Mesodermal cell (in vitro differentiated cells): ENCODE results near the gene GALR2.
"Not testable (repeated sequence)": the region's sequence is repeated elsewhere in the genome, so short reads cannot be mapped to it uniquely, and the experiment has no call there.

Experiments
- H3K27ac ChIP-seq: 2 replicates; pipeline ENCODE4 v1.7.0; 2013; ENCODE audit warnings: mild to moderate bottlenecking, low read depth, low read length, moderate library complexity; ENCODE audit not compliant: severe bottlenecking
- H3K36me3 ChIP-seq: 2 replicates; pipeline ENCODE4 v1.7.1; 2013; ENCODE audit warnings: mild to moderate bottlenecking, low read length, moderate library complexity; ENCODE audit not compliant: control insufficient read depth, insufficient read depth
- H3K4me1 ChIP-seq: one replicate; pipeline ENCODE4 v1.7.1; 2013; ENCODE audit warnings: mild to moderate bottlenecking, low read length; ENCODE audit not compliant: insufficient read depth, control insufficient read depth, poor library complexity, severe bottlenecking
- H3K4me3 ChIP-seq: 2 replicates; pipeline ENCODE4 v1.7.0; 2013; ENCODE audit warnings: low read length, control low read depth, mild to moderate bottlenecking; ENCODE audit not compliant: insufficient read depth, poor library complexity, severe bottlenecking; ENCODE audit errors: extremely low read depth
- H3K9me3 ChIP-seq: 2 replicates; pipeline ENCODE4 v1.7.1; 2013; ENCODE audit warnings: mild to moderate bottlenecking, low read length, moderate library complexity; ENCODE audit not compliant: control insufficient read depth
- WGBS, 2 experiments: methylation state at CpG; one replicate each; pipeline ENCODE4 v1.1.5; 2013; ENCODE audit warnings: missing lambda C conversion rate in 2 of 2; ENCODE audit not compliant: insufficient coverage in 2 of 2; 5-methylcytosine and 5-hydroxymethylcytosine counted together

The GALR2 gene

DNA sequence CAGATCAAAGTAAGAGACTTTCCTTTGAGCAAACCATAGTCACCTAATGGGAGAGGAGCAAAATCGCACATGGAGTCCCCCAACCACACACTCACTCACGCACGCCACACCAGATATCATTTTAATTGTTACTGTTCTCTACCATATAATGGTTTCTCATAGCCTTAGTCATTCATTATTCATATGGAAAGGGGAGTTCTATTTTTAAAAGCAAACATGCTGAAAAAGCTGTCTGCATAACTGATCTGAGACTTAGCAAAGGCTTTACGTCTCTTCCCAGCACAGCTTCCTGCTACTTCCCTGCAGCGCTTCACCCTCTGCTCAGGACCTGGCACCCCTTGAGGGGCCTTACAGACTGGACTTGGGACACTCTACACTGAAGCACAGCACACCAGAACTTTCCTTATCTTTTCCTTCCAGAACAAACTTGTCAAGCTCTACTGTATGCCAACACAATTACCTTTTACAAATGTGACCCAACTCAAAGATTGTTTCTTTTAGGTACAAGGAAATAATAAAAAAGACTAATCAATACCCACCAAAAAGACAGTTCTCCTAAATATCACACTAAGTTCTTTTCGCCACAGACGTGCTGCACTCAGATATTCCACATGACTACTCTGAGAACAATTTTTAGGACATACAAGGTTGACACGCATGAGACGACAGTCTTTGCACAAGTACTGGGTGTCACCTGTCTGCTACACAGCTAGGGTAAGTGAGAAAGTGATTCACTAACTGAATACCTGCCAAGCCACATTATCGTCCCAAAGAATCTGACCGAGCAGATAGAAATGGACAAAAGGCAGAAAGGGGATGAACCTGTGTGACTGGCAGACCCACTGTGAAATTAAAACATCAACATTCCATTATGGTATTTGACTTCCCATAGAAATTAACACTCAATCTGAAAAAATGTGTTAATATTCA lies 23.8 kb upstream of the GALR2 start:
- Histone ChIP-seq H3K27ac (no peak overlapping the region), H3K36me3 (peaks cover 82% of the 10 kb centered on the region)
- 97 to 99% methylated on average over 6 to 7 of the region's 11 CpGs for WGBS, 2 experiments

GRCh38 chr17:76051561-76051960 lies 23.0 kb upstream of the GALR2 start:
- Histone ChIP-seq H3K36me3 (peaks cover 82% of the 10 kb centered on the region), H3K27ac (no peak overlapping the region), H3K4me3 (no peak overlapping the region), H3K4me1 (peaks cover 12% of the 10 kb centered on the region), H3K9me3 (no peaks in the 10 kb centered on the region)
- WGBS, 2 experiments, result 89 to 100% methylated on average over 2 to 5 of the region's 6 CpGs

More for the DNA sequence above, 23.8 kb upstream of the GALR2 start:
- H3K9me3 ChIP-seq, result no peaks in the 10 kb centered on the region
- no peak overlapping the region for H3K4me3 ChIP-seq
- peaks cover 12% of the 10 kb centered on the region for H3K4me1 ChIP-seq

DNA sequence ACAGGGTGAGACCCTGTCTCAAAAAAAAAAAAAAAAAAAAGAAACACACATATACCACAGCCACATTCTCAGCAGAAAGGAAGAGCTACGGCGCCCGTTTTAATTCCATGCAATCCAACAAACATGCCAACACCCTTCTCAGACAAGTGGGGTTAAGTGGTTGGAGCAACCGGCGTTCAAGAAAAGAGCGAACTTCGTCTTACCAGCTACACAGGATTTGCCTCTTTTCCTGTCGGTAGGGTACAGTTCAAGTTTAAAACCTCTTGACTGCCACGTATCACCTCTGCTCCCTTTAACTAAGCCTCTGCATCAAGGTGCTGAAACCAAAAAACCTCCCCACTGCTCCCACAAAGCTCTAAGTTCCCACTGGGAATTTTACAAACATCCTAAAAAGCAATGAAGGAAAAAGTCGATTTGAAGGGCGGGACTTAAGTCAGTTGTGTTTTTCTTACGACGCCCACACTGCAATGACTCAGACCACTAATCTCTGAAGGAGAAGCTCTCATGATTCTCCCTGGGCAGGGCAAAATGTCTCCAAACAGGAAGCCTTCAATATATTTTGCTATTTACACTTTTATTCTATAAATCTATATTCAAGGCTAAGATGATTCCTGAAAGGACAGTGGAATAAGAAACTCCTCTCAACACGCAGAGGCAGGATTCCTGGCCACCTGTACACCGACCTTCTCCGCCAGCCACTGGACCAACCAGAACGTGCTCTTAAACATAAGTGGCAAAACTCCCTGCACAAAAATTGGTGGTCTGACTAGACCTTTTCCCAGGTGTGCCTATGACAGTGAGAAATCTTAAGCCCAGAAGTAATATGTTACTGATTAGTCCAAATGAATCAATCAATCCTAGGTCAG lies 21.1 kb upstream of the GALR2 start:
- Histone ChIP-seq H3K4me1 (peaks cover 12% of the 10 kb centered on the region), H3K9me3 (no peaks in the 10 kb centered on the region), H3K4me3 (no peak overlapping the region), H3K36me3 (peaks cover 83% of the 10 kb centered on the region), H3K27ac (no peak overlapping the region)
- WGBS, 2 experiments, result 94% methylated on average over 12 to 14 of the region's 17 CpGs

GRCh38 chr17:76054112-76054476 lies 20.5 kb upstream of the GALR2 start:
- Histone ChIP-seq H3K4me3 (no peak overlapping the region), H3K9me3 (no peaks in the 10 kb centered on the region), H3K27ac (no peak overlapping the region), H3K4me1 (peaks cover 8% of the 10 kb centered on the region), H3K36me3 (peaks cover 83% of the 10 kb centered on the region)
- 100% methylated on average over 3 of the region's 4 CpGs for WGBS, 2 experiments

- Histone ChIP-seq H3K9me3 (no peaks in the 10 kb centered on the region), H3K27ac (no peak overlapping the region), H3K36me3 (peaks cover 84% of the 10 kb centered on the region), H3K4me3 (no peak overlapping the region), H3K4me1 (peaks cover 8% of the 10 kb centered on the region)
- WGBS, 2 experiments, result 100% methylated on average over 1 to 2 of the region's 3 CpGs
Observed at GRCh38 chr17:76056882-76057281, 17.7 kb upstream of the GALR2 start.

DNA sequence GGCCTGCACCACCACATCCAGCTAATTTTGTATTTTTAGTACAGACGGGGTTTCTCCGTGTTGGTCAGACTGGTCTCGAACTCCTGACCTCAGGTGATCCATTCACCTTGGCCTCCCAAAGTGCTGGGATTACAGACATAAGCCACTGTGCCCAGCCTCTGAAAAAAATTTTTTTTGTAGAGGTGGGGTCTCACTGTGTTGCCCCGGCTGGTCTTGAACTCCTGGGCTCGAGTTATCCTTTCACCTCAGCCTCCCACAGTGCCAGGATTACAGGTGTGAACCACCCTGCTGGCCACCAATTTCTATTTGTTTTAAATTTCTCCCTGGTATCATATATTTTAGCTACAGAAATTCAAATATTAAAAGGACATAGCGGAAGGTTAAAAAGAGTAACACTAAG lies 16.3 kb upstream of the GALR2 start:
- peaks cover 82% of the 10 kb centered on the region for H3K36me3 ChIP-seq
- H3K9me3 ChIP-seq, H3K27ac ChIP-seq, H3K4me3 ChIP-seq, H3K4me1 ChIP-seq: not testable (repeated sequence)
- WGBS, 2 experiments, result 89 to 93% methylated on average over 4 to 5 of the region's 6 CpGs

GRCh38 chr17:76063875-76064546 lies 10.6 kb upstream of the GALR2 start:
- H3K4me3 ChIP-seq, result no peak overlapping the region
- no peaks in the 10 kb centered on the region for H3K9me3 ChIP-seq
- H3K4me1 ChIP-seq, result no peaks in the 10 kb centered on the region
- 95 to 98% methylated on average over 15 of the region's 15 CpGs for WGBS, 2 experiments
- no peak overlapping the region for H3K27ac ChIP-seq
- H3K36me3 ChIP-seq, result peaks cover 91% of the 10 kb centered on the region

DNA sequence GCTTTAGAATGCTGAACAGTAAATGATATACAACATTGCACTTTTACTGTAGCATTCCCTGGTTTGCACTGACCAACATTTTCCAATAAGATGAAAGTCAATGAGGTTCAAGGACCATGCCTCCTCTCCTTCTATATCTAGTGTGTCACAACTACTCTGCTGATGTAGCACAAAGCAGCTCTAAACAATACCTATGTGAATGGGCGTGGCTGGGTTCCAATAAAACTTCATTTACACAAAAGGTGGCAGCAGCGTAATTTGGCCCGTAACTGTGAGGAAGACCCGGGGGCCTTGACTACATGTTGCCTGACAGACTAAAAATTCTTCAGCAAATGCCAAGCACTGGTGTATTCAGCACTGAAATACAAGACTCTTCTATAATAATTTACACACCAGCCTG lies 8.8 kb upstream of the GALR2 start:
- H3K9me3 ChIP-seq, result no peaks in the 10 kb centered on the region
- no peaks in the 10 kb centered on the region for H3K4me1 ChIP-seq
- no peak overlapping the region for H3K4me3 ChIP-seq
- 98 to 100% methylated on average over 4 of the region's 4 CpGs for WGBS, 2 experiments
- H3K27ac ChIP-seq, result no peak overlapping the region
- H3K36me3 ChIP-seq, result peaks cover 79% of the 10 kb centered on the region

DNA sequence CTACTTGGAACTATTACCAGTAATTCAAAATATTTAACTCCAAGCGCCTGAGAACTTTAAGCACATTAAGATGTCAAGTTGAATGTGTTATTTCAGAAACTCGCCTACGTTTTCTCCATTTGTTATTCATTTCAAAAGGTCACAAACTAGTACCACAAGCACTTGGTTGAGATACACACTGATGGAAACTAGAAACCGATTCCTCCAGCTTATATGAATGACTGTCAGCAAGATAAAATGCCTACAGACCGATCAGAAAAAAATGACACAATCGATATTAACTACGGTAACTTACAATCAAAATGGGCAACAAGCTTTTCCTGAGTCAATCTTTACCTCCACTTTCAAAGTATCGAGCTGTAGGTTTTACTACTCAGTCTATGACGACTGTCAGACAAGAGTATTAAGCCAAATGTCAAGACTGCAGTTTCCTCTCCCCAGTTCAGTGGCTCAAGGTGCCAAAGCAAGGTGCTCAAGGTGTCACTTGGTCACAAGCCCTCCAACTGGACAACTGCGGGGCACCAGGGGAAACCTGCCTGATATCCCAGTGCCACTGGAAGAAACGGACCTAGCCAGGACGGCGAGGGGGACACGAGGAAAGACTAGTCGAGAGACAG lies 2.9 kb upstream of the GALR2 start:
- WGBS, 2 experiments, result 14 to 17% methylated on average over 12 of the region's 15 CpGs
- H3K27ac ChIP-seq, result peak overlapping the region; percentile 36
- no peaks in the 10 kb centered on the region for H3K9me3 ChIP-seq
- peak overlapping the region; percentile 81 for H3K4me3 ChIP-seq
- H3K4me1 ChIP-seq, result peaks cover 10% of the 10 kb centered on the region
- peaks cover 27% of the 10 kb centered on the region for H3K36me3 ChIP-seq
